Hypothalamus (tissue), 51 donors: Measurements from ENCODE around the gene GDPD4.

Source experiments
- DNase-seq, 51 donors: peaks; one replicate each; lab custom pipeline; 2025; lab: John Stamatoyannopoulos, UW

GDPD4 gene

DNA sequence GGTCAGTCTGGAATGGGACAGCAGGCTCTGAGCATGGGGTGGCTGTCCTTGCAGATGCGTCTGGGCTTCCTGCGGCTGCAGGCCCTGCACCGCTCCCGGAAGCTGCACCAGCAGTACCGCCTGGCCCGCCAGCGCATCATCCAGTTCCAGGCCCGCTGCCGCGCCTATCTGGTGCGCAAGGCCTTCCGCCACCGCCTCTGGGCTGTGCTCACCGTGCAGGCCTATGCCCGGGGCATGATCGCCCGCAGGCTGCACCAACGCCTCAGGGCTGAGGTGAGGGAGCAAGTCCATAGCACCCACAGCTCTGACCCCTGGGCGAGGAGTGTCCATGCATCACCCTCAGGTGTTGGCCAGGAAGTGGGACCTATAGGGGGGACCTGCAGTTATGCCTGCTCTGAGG, 121.8 kb downstream of the GDPD4 start:
- DNase-seq, result no peak

- peak in 30 of 51 donors; percentile 4 to 75 (median 43) for DNase-seq
Measured at GRCh38 chr11:77179048-77179447, 122.4 kb downstream of the GDPD4 start.

DNA sequence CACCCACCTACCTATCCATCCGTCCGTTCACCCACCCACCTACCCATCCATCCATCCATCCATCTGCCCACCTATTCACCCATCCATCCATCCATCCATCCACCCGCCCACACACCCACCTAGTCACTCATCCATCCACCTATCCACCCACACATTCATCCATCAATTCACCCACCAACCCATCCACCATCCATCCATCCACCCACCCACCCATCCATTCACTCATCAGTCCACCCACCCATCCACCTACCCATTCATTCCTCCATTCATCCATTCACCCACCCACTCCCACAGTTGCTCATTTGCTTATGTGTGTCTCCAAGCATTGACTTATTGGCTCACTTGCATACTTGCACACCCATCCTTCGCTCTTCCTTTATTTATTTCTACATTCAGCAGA, 123.3 kb downstream of the GDPD4 start:
- no peak for DNase-seq

- DNase-seq, result no peak
Measured at GRCh38 chr11:77176996-77177395, 124.5 kb downstream of the GDPD4 start.

- DNase-seq, result peak in 25 of 51 donors; percentile 6 to 51 (median 23)
Measured at GRCh38 chr11:77175869-77176539, 125.5 kb downstream of the GDPD4 start.

DNA sequence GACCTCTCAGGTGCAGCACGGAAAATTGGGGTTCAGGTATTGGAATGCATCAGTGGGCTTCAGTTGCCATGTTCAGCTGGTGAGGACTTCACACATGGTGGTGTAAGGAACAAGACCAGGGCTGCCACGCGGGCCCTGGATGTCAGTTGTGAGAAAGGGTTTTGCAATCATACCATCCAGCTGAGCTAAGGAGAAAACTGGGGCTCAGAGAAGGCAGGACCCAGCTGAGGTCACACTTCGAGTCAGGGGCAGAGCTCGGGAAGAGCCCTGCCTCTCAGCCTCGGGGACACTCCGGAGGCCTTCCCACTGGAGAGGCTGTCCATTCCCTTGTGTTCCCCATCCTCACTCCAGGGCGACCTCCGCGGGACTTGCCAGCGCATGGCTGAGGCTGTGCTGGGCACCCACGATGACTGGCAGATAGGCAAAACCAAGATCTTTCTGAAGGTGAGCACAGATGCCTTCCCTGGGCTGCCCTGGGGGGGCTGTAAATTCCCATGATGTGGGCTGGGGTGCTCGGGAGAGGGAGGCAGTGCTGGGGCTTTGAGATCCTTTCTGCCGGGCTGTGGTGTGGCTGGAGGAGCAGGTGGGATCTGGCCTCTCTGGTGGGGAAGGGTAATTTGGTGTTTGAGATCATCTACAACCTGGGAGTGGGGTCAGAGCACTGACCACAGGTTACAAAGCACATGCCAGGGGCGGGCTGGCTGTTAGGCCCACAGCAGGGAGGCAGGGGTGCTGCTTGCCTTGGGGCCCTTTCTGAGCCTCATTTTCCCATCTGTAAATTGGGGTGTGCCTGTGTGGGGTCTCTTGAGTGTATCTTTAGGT, 126.3 kb downstream of the GDPD4 start:
- peak in 5 of 51 donors; percentile 5 to 20 (median 12) for DNase-seq

DNA sequence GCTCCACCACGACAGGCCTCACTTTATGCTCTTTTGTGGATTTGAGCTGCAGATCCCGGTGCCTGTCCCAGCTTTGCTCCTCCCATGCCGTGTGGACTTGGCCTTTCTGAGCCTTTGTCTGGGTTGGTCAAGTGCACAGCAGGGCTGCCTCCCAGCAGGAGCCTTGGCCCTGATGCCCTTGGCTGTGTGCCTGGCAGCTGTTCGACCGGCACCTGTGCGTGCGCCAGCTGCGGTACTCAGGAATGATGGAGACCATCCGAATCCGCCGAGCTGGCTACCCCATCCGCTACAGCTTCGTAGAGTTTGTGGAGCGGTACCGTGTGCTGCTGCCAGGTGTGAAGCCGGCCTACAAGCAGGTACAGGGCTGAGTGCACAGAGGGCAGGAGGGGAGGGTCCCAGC, 126.9 kb downstream of the GDPD4 start:
- DNase-seq, result no peak

DNA sequence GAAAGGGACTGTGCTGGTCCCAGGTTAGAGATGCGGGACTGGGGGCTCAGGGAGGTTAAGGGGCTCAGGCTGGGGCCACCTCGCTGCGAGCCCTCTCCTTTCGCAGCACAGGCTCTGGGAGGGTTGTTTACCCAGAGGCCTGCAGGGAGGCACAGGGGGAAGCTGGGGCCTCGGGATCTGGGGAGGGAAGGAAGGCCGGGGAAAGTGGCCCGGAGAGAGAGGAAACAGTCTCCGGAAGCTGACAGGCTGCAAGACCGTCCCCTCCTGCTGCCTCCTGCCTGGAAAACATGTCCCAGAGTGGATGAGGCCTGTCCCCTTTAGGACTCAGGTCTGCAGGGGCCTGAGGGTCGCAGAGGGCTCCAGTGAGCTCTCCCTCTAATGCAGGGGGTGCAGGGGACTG, 128.0 kb downstream of the GDPD4 start:
- DNase-seq, result no peak

GRCh38 chr11:77172666-77172982, 128.9 kb downstream of the GDPD4 start:
- no peak for DNase-seq

DNA sequence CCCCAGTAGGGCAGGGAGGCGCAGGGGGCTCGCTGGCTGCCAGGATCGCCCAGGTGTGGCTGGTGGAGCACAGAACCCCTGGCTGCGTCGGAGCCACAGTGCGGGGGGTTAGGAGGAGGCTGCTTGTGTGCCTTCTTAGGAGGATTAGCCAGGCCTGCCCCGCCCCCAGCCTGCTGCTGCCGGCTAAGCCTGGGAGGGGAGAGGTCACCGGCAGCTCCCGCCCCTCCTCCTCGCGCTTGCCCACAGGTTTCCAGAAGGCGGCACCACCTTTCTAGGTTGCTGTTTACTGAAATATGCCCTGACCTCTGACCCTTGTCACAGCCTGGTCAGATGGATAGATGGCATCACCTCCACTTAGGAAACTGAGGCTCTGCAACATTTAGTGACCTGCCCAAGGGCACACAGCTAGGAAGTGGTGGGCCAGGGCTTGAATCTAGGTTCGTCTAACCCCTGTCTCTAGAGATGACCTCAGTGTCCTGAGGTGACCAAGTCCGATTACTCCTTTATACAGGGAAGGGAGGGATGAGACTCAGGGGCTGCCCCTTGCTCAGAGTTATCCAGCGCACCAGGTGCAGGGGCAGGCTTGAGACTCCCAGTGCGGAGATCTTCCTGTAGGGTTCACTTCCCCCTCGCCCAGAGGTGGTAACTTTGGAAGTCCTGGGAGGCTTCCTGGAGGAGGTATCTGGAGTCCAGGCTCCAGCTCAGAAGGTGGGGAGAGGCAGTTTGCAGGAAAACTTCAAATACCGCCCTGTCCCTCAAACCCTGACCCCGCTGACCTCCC, 129.4 kb downstream of the GDPD4 start:
- no peak for DNase-seq

DNA sequence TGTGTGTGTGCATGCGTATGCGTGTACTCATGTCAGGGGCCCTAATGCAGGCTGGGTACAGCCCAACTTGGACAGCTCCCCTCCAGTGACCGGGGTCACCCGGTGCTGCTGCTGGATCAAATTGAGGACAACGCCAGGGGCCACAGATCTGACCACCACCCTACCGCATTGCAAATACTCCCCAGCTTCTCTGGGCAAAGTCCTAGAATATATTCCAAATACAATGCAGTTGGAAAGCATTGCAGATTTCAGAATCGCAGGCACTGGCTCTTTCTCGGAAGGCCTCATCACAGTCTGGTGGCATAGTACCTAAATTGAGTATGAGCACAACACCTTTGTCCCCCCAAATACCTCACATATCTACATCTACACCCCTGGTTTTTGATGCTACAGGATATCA, 130.2 kb downstream of the GDPD4 start:
- no peak for DNase-seq

GRCh38 chr11:77170107-77170506, 131.4 kb downstream of the GDPD4 start:
- DNase-seq, result no peak

- no peak for DNase-seq
Measured at GRCh38 chr11:77167791-77168190, 133.7 kb downstream of the GDPD4 start.

- no peak for DNase-seq
Measured at GRCh38 chr11:77167111-77167626, 134.3 kb downstream of the GDPD4 start.
